ENCODE results near the gene STK33.

Gene STK33

GRCh38 chr11:8345179-8345578, 248.8 kb downstream of the STK33 start:
- intact Hi-C loops (cut with DNase I; ENCODE audit: low total_unique reads) = no loop called here
- no peak for TF ChIP-seq CTCF (IDR thresholded peaks at IDR 0.05)

GRCh38 chr11:8344346-8344745, 249.7 kb downstream of the STK33 start:
- H3K36me3 ChIP-seq = no peaks in the 10 kb centered on the region
- TF ChIP-seq CTCF (IDR thresholded peaks at IDR 0.05) = no peak
- no peak overlapping the region for H3K4me3 ChIP-seq
- intact Hi-C loops (cut with DNase I; ENCODE audit: low total_unique reads) = no loop called here
- peaks cover 0 to 14% of the 10 kb centered on the region in 2 donors for H3K27me3 ChIP-seq
- no peak overlapping the region for H3K27ac ChIP-seq
- DNase-seq = no peak
- no peaks in the 10 kb centered on the region for H3K9me3 ChIP-seq
- peaks cover 0 to 5% (median 0%) of the 10 kb centered on the region in 4 donors for H3K4me1 ChIP-seq

More at GRCh38 chr11:8345179-8345578, 248.8 kb downstream of the STK33 start:
- Histone ChIP-seq H3K36me3 (no peaks in the 10 kb centered on the region), H3K9me3 (no peaks in the 10 kb centered on the region), H3K4me1 (peaks cover 0 to 5% (median 0%) of the 10 kb centered on the region in 4 donors), H3K27me3 (peaks cover 0 to 7% of the 10 kb centered on the region in 2 donors), H3K27ac (no peak overlapping the region), H3K4me3 (no peak overlapping the region)
- no peak for DNase-seq

GRCh38 chr11:8342821-8343681, 251.0 kb downstream of the STK33 start:
- peaks cover 0 to 5% (median 0%) of the 10 kb centered on the region in 4 donors for H3K4me1 ChIP-seq
- H3K4me3 ChIP-seq = no peak overlapping the region
- intact Hi-C loops (cut with DNase I; ENCODE audit: low total_unique reads) = no loop called here
- no peak overlapping the region for H3K27ac ChIP-seq
- no peaks in the 10 kb centered on the region for H3K9me3 ChIP-seq
- H3K36me3 ChIP-seq = no peaks in the 10 kb centered on the region
- no peak for DNase-seq
- H3K27me3 ChIP-seq = peaks cover 0 to 19% of the 10 kb centered on the region in 2 donors
- no peak for TF ChIP-seq CTCF (IDR thresholded peaks at IDR 0.05)

- Histone ChIP-seq H3K36me3 (no peaks in the 10 kb centered on the region), H3K4me1 (peaks cover 0 to 5% (median 0%) of the 10 kb centered on the region in 4 donors), H3K4me3 (no peak overlapping the region), H3K9me3 (no peaks in the 10 kb centered on the region), H3K27me3 (peaks cover 0 to 21% of the 10 kb centered on the region in 2 donors), H3K27ac (no peak overlapping the region)
- no peak for TF ChIP-seq CTCF (IDR thresholded peaks at IDR 0.05)
- intact Hi-C loops (cut with DNase I; ENCODE audit: low total_unique reads) = no loop called here
- DNase-seq = no peak
Observed at GRCh38 chr11:8341996-8342395, 252.0 kb downstream of the STK33 start.

All from tibial artery (tissue), 4 donors.